Measurements from ENCODE around the gene BCLAF1. TPM values are rescaled to one million over a fixed set of nuclear protein-coding genes. Genes with fewer than 3 reads are reported as not detected.
A peak's percentile ranks its signal among the peaks of the same experiment; 100 is the strongest.
"Not testable (repeated sequence)": the region's sequence is repeated elsewhere in the genome, so short reads cannot be mapped to it uniquely, and the experiment has no call there.

Gene BCLAF1
- total RNA-seq, 3 donors from 2014 or later: 136 to 218 (median 151) TPM

DNA sequence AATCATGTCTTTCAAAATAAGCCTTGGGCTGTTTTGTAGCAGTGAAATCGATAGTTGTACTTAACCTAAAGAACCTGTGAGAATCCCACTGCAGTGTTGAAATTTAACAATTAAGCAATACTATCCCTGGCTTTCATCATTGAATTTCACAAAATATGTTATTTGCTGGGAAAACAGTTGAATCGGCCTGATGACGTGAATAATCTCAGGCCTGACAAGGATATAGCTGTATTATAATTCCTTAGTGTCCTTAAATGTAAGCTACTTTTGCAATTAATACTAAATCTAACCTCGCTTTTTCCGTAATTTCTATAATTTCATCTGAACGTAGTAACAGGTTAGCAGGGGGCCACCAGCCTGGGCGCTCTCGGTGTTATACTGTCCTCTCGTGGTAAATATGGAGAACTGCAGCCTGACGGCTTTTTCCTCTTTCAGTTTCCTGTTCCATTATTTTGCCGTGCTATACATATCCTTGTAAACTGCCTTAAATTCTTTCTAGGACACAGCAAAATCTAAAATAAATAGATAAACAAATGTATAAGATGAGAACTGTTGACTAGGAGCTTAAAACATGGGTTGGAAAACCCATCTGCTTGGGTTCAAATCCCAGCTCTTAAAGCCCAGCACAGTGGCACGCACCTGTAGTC is 63.5 kb downstream of the BCLAF1 start:
- H3K36me3 ChIP-seq: no peaks in the 10 kb centered on the region
- TF ChIP-seq, protein P1, sequence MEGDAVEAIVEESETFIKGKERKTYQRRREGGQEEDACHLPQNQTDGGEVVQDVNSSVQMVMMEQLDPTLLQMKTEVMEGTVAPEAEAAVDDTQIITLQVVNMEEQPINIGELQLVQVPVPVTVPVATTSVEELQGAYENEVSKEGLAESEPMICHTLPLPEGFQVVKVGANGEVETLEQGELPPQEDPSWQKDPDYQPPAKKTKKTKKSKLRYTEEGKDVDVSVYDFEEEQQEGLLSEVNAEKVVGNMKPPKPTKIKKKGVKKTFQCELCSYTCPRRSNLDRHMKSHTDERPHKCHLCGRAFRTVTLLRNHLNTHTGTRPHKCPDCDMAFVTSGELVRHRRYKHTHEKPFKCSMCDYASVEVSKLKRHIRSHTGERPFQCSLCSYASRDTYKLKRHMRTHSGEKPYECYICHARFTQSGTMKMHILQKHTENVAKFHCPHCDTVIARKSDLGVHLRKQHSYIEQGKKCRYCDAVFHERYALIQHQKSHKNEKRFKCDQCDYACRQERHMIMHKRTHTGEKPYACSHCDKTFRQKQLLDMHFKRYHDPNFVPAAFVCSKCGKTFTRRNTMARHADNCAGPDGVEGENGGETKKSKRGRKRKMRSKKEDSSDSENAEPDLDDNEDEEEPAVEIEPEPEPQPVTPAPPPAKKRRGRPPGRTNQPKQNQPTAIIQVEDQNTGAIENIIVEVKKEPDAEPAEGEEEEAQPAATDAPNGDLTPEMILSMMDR (IDR thresholded peaks at IDR 0.05): peak; percentile 99 to 100 (median 99)
- TF ChIP-seq POLR2A (IDR thresholded peaks at IDR 0.05) (no peak), POLR2AphosphoS5 (IDR thresholded peaks at IDR 0.05) (peak in 1 of 3 donors; percentile 10)
- peak in 1 of 2 donors; percentile 22 for DNase-seq (ENCODE audit: low spot score in 2 of 2)
- no peaks in the 10 kb centered on the region for H3K9me3 ChIP-seq
- no peaks in the 10 kb centered on the region for H3K27me3 ChIP-seq
- no peaks in the 10 kb centered on the region for H3K4me1 ChIP-seq
- no peak overlapping the region for H3K27ac ChIP-seq
- intact Hi-C loops (cut with DNase I; ENCODE audit: low total_unique reads): no loop called here
- H3K4me3 ChIP-seq: peak overlapping the region in 2 of 3 donors; percentile 36 to 53

GRCh38 chr6:136225496-136225895 is 64.2 kb downstream of the BCLAF1 start:
- TF ChIP-seq POLR2A (IDR thresholded peaks at IDR 0.05) (no peak), POLR2AphosphoS5 (IDR thresholded peaks at IDR 0.05) (no peak)
- TF ChIP-seq, protein P1 (IDR thresholded peaks at IDR 0.05): no peak
- no peak overlapping the region for H3K27ac ChIP-seq
- no peaks in the 10 kb centered on the region for H3K36me3 ChIP-seq
- intact Hi-C loops (cut with DNase I; ENCODE audit: low total_unique reads): no loop called here
- DNase-seq (ENCODE audit: low spot score in 2 of 2): no peak
- H3K27me3 ChIP-seq: no peaks in the 10 kb centered on the region
- no peak overlapping the region for H3K4me3 ChIP-seq
- H3K9me3 ChIP-seq: no peaks in the 10 kb centered on the region
- no peaks in the 10 kb centered on the region for H3K4me1 ChIP-seq

DNA sequence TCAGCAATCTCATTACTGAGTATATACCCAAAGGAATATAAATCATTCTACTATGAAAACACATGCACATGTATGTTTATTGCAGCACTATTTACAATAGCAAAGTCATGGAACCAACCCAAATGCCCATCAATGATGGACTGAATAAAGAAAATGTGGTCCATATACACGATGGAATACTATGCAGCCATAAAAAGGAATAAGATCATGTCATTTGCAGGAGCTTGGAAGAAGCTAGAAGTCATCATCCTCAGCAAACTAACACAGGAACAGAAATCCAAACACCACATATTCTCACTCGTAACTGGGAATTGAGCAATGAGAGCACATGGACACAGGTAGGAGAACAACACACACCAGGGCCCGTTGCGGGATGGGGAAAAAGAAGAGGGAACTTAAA is 64.7 kb downstream of the BCLAF1 start:
- H3K27me3 ChIP-seq; DNase-seq (ENCODE audit: low spot score in 2 of 2); H3K4me3 ChIP-seq; H3K36me3 ChIP-seq; H3K4me1 ChIP-seq; H3K27ac ChIP-seq; H3K9me3 ChIP-seq; intact Hi-C loops (cut with DNase I; ENCODE audit: low total_unique reads): not testable (repeated sequence)

GRCh38 chr6:136216503-136217401 is 72.9 kb downstream of the BCLAF1 start:
- Histone ChIP-seq H3K4me1 (no peaks in the 10 kb centered on the region), H3K27ac (no peak overlapping the region), H3K36me3 (no peaks in the 10 kb centered on the region), H3K4me3 (no peak overlapping the region), H3K9me3 (no peaks in the 10 kb centered on the region), H3K27me3 (no peaks in the 10 kb centered on the region)
- intact Hi-C loops (cut with DNase I; ENCODE audit: low total_unique reads): no loop called here
- DNase-seq (ENCODE audit: low spot score in 2 of 2): no peak
- TF ChIP-seq POLR2AphosphoS5 (IDR thresholded peaks at IDR 0.05): no peak

DNA sequence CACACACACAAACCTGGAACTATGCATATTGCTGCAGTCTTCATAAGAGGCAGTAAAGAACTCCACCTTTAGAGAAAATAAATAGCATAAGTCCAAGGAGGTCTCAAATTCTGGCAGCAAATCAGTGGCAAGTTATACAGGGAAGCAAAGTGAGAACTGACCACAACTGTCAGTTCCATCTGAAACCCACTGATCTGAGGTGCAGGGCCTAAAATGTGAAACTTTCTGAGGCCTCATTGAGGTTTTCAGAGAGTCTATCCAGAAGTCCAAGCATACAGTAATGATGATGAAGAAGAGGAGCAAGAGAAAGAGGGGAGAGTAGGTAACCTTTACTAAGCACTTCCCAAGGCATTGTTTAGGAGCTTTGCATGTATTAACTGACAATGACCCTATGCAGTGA is 75.8 kb downstream of the BCLAF1 start:
- no peaks in the 10 kb centered on the region for H3K36me3 ChIP-seq
- intact Hi-C loops (cut with DNase I; ENCODE audit: low total_unique reads): no loop called here
- no peaks in the 10 kb centered on the region for H3K9me3 ChIP-seq
- no peak overlapping the region for H3K4me3 ChIP-seq
- no peak for DNase-seq (ENCODE audit: low spot score in 2 of 2)
- no peaks in the 10 kb centered on the region for H3K27me3 ChIP-seq
- H3K4me1 ChIP-seq: no peaks in the 10 kb centered on the region
- no peak for TF ChIP-seq POLR2A (IDR thresholded peaks at IDR 0.05)
- TF ChIP-seq, protein P1 (IDR thresholded peaks at IDR 0.05): no peak
- no peak for TF ChIP-seq POLR2AphosphoS5 (IDR thresholded peaks at IDR 0.05)
- H3K27ac ChIP-seq: no peak overlapping the region

GRCh38 chr6:136213012-136213539 is 76.6 kb downstream of the BCLAF1 start:
- intact Hi-C loops (cut with DNase I; ENCODE audit: low total_unique reads): no loop called here
- Histone ChIP-seq H3K9me3 (no peaks in the 10 kb centered on the region), H3K4me1 (no peaks in the 10 kb centered on the region), H3K27ac (no peak overlapping the region), H3K4me3 (no peak overlapping the region), H3K27me3 (no peaks in the 10 kb centered on the region), H3K36me3 (no peaks in the 10 kb centered on the region)
- TF ChIP-seq POLR2A (IDR thresholded peaks at IDR 0.05): no peak
- TF ChIP-seq POLR2AphosphoS5 (IDR thresholded peaks at IDR 0.05): no peak
- TF ChIP-seq, protein P1 (IDR thresholded peaks at IDR 0.05): no peak
- DNase-seq (ENCODE audit: low spot score in 2 of 2): no peak

All from breast epithelium (tissue), 4 donors.